NCI-H1048 (cell line): Measurements from ENCODE around the gene SFXN5.
A peak's percentile ranks its signal among the peaks of the same experiment; 100 is the strongest.
"Not testable (repeated sequence)": the region's sequence is repeated elsewhere in the genome, so short reads cannot be mapped to it uniquely, and the experiment has no call there.

Experiments used
- DNase-seq: peaks from one replicate; lab custom pipeline; 2025; lab: John Stamatoyannopoulos, UW

Gene SFXN5

DNA sequence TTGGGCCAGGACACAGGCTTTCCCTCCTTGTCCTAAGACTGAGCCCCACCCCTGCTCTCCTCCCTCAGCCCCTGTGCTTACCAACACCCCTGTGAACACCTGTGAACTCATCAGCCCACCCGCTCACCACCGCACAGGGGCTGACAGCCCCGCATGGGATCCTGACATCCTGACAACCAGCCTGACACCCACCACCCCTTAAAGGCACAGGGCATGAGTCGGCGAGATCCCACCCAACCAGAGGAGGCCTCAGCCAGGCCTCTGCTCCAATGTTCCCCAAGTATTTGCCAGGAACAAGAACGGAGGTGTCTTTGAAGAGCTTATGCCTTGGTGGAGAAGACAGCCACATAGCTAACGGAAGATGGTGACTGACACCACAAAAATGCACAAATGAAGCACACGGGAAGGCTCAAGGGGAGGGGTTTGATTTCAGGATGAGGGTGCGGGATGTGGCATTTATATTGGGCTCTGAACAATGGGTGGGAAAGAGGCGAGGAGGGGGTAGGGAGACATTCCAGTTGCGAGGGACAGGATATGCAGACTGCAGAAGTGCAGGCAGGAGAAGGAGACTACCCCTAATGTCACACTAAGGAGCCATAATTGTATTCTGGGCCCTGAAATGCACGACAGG is 30.2 kb upstream of the SFXN5 start:
- DNase-seq: no peak

DNA sequence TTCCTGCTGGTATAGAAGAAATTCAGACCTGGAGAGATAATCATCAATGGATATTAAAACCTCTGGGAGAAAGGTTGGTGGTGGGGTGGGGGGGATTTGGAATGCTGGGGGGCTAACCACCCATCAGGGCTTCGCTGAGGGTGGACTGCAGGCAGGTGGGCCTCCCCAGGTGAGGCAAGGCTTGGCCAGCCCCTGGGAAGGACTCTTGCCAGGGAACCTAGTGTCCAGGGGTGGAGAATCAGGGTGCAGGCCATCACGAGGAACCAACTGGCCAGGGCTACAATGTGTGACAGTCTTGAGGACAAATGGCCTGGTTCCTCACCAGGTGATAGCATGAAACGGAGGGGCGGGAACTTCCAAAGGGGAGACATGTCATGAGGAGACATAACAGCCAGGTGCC is 29.4 kb upstream of the SFXN5 start:
- no peak for DNase-seq

DNA sequence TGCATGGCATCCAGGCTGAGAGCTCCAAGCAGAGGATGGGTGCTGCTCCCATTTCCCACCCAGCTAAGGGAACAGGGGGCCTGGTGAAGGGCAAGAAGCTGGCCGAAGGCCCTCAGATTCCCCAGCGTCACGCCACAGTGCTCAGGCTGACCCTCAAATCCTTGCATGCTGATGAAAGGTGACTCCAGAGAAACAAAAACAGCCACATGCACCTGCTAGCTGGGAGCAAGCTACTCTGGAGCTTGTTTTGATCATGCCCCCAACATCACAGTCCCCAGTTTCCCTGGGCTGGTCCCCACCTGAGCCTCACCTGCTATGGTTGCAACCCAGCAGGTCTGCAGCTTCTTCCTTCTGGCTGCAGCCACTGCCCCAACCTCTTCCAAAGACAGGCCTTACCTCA is 28.0 kb upstream of the SFXN5 start:
- DNase-seq: no peak

DNA sequence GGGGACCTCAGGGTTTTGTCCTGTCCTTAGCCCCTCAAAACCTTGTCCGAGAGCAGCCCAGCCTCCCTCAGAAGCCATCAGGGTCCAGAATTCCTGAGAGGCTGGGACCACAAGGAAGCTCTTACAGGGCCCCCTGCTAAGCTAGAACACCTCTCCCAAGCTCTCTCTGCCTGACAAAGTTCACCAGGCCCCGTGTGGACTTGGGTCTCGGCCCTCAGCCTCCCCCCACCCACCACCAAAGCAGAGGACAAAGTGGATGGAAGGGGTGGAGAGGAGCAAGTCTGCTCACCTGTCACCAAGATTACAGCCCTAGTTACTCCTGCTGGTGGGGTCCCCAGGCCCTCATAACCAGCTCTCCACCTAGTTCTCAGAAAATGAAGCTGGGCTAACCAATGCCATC is 24.4 kb upstream of the SFXN5 start:
- DNase-seq: no peak

DNA sequence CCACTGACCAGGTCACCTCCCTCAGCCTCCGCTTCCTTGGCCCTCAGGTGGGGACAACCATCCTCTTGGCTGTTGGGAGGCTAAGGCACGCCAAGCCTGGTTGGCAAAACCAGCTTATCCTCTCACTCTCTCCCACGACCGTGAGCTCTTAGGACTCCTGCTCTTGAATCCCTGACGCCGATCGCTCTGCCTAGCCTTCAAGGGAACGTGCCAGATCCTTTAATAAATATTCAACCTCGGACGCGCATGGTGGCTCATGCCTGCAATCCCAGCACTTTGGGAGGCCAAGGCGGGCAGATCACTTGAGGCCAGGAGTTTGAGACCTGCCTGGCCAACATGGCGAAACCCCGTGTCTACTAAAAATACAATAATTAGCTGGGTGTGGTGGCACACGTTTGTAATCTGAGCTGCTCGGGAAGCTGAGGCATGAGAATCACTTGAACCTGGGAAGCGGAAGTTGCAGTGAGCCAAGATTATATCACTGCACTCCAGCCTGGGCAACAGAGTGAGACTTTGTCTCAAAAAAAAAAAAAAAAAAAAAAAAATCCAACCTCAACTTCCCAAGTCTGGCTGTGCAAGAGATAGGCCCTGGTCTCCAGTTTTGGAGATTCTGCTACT is 22.2 kb upstream of the SFXN5 start:
- DNase-seq: not testable (repeated sequence)

DNA sequence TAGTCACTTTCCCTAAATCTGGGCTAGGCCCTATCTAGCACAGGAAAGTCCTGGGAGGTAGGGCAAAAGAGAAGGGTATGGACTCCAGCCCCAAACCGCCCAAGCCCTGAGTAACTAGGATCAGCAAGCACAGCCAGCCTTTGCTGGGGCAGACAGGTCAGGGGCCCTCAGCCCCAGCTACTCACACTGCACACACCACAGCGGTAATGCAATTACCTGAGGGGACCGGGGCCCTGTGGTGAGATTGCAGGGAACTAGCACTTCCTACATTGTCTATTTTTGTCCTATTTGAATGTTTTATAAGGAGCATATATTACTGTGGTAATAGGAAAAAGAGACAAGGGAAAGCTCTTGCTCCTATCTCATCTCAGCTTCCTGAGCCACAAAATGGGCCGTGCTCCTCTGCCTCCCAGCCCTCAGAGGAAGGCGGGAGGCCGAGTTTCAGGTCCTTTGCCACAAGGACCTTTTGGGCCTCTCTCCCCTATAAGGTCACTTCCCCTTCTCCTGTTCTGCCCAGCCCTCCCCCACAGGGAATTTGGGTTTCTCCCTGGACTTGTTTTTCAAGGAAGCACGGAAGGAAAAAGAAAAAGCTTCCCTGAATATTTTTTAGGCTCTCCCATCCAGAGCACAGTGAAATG is 20.8 kb upstream of the SFXN5 start:
- DNase-seq: no peak

DNA sequence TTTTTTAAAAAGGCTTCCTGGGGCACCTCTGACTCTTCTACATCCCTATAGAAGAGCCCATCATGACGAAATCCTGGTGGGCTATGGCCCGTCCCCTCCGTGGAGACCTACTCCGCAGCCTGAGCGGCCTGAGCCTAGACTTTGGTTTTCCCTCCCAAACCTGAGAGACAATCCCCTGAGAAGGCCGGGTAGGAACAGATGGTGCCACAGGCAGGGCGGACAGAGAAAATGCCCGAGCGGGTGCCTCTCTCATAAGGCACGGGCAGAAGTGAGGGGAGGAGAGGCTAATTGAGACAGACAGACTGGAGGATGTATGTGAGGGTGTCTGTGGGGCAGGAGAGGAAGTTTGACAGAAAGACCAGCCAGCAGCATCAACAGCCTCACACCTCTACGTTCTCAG is 20.2 kb upstream of the SFXN5 start:
- no peak for DNase-seq

DNA sequence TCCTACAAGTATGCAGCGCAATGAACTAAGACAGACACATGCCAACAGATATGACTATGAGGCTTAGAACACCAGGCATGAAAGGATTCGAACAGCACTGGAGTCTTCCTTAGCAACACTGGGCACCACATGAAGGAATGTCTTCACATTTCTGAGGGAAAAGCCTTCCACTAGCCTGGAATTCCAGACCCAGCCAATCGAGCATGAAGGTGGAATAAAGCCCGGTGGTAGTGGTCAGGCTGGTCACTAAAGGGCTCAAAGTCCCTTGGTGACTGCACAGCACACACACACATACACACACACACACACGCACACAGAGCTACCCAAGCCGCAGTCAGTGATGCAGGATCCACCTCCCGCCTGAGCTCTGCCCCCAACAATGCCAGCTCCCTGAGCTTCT is 19.7 kb upstream of the SFXN5 start:
- DNase-seq: no peak

DNA sequence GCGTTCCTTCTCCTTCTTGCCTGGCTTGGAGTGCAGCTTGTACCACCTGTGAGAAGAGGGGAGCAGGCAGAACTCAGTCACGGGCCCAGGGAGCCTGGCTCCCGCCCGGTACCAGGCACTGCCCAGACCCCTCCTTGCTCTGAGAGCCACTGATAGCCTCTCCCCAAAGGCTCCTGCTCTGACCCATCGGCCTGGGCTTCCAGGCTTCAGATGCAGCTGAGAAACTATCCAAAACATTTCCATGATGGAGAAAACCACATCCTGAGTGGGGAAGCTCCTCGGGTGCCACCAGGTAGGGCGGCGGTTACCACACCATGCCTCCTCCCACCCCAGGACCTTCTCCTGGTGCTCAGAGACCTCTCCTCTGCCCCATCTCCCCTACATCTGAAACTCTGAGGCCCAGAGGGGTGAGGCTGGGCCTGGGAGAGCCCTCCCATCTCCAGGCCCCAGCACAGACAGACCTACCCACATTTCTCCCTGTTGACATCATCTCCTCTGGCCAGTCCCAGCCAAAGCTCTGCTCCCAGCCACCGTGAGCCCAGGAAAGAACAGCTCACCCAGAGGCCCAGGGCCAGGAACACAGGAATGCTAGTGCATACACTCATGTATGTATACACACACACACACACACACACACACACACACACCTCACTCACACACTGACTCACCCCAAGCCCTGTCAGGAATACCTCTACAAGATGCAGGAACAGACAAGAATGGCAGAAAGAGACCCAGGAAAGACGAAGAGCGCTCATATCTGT is 17.9 kb upstream of the SFXN5 start:
- no peak for DNase-seq

DNA sequence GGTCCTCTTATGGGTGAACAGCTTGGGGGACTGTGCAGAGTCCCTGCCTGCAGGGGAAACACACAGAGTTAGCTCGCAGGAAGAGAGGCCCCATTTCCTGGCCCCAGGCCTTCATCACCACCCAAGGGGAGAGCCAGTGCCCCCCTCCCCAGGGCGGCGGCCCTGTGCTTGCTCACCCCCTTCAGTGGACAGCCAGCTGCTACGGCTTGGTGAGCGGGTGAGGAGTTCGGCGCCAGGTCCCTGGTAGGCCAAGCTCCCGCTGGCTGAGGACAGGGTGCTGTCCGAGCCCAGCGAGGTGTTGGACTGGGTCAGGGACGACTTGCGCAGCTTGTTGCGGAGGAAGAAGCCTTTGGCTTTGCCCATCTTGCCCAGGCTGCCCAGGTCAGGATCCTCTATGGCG is 17.2 kb upstream of the SFXN5 start:
- DNase-seq: no peak

DNA sequence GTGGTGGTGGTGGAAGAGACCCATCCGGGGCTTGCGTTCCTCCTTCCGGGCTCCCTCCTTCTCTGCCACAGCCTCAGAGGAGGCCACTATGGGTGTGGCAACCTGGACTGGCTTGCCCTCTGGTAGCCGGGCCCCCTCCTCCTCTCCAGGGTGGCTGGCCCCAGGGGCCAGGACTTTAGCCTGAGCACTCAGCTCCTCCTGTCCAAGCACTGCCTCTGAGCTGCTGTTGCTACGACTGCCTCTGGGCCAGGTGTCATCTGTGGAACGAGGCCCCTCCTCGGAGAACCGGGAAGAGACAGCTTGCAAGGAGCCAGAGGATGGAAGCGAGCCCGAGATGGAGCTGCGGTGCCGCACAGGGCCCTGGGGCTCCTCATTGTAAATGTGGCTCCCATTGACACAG is 16.7 kb upstream of the SFXN5 start:
- DNase-seq: no peak

DNA sequence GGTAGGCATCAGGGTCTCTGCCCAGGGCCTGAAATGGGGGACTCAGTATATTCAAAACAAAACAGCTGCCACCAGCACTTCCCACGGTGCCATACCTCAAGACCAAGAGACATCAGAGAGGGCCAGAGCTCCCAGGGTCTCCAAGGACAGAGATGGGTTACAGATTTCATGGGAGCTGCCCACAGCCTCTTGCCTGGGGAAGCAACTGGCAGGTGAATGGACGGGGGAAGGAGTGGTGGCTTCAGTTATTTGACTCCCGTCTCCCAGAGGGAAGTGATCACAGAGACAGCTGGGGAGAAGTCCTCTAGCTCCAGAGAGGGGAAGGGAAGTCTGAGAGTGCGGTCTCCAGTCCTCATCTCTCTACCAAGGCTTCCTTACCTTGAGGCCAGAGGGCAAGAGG is 15.8 kb upstream of the SFXN5 start:
- DNase-seq: no peak

DNA sequence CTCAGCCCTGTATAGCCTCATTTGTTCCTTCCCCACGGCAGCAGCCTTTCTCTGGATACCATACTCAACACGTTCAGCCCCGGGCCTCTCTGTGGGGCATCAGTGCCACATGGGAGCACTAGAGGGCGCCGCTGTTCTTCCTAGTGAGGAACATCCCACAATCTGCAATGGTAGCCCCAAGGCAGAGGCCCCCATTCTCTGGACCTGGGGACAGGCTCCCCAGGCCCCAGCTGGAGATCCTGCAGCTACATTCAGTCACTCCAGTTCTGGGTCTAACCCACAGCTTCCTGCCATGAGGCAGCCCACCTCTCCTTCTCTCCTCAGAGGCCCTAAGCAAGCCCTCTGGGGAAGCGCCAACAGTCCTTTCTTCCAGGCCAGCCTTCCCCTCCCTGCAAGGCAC is 14.2 kb upstream of the SFXN5 start:
- peak; percentile 16 for DNase-seq

DNA sequence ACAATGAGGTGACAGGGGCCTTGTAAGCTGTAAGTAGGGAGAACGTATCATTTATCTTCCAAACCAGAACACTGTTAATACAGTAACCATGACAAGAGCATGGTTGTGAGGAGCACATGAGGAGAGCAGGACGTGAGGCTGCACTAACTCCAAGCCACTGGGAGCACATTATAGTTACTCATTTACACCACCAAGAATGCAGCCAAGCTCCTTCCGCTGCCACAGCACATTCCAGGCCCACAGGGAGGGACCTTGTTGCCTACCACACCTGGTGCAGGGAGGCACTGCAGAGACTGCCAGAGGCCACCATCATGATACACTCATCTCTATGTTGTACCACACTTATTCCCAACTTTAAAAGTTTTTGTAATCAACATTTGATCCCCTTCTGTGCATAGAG is 13.5 kb upstream of the SFXN5 start:
- DNase-seq: no peak

DNA sequence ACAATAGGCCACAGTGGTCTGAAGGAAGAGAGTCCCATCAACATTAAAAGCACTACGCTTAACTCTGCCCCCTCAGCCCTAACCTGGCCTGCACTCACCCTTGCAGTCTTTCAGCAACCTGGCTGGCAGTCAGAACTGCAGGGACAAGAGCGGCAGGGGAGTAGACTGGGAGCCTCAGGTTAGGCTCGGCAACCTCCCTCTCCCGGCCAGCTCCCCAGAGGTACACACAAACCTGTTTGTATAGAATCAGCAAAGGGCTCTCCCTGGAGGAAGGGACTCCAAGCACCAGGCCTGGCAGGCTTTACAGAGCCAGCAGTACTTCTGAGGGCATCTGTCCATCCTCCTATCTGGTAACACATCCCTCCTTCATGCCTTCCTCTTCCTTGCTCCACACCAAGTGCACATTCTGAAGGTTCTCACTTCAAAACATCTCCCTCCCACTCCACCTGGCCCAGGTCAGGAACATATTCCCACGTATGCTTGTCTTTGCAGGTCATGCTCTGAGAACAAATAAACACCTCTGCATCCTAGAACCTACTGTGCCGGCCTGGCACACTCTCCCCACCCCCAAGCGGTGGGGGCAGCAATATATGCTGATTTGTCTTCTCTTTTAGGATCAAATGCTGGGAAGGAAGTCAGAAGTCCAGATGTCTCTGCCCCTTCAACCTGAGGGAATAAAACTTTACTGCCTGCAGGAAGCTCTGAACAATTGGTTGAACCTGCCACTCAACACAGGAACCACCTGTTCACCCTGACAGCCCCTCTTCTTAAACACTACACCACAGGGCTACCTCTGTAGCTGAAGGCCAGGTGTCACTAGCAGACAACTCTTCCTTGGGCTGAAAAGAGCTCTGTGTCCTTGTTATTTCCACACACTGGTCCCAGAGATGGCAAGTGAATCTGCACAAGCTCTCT is 12.6 kb upstream of the SFXN5 start:
- DNase-seq: no peak

DNA sequence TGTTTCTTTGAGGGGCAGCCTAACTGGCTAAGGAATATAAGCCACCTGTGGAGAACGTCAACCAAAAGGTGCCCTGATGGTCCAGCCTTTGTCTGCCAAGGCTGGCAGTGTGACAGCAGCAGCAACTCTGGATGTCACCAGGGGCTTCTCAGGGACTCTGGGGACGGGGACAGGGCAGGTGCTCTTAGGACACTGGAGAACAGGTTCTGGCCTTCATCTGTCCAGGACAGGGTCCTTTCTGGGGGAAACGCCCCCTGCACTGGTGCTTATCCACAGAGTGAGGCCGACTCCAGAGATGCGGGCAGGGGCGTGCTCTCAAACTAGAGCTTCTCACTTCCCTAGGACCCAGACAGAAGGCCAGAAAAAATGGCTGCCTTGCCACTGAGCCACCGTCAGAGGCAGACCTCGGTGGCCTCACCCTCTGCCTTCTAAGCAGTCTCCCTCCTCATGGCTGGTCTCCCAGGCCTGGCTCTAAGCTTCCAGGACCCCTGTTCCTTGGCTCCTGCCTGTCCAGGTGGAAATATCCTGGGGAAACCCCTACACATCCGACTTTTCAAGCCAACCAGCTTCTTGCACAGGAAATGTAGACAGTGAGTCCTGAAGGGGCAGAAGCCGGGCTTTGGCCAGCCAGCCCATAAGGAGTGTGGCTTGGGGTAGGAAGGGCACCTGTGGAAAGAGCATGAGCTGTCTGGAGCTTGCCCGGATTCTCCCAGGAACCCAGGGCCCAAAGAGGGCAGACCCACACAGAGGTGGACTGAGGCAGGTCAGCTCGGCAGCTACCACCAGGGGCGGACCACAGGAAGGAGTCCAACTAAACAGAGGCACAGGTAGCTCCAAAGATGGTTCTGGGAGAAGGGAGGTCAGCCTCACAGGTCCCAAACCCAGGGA is 11.3 kb upstream of the SFXN5 start:
- no peak for DNase-seq

DNA sequence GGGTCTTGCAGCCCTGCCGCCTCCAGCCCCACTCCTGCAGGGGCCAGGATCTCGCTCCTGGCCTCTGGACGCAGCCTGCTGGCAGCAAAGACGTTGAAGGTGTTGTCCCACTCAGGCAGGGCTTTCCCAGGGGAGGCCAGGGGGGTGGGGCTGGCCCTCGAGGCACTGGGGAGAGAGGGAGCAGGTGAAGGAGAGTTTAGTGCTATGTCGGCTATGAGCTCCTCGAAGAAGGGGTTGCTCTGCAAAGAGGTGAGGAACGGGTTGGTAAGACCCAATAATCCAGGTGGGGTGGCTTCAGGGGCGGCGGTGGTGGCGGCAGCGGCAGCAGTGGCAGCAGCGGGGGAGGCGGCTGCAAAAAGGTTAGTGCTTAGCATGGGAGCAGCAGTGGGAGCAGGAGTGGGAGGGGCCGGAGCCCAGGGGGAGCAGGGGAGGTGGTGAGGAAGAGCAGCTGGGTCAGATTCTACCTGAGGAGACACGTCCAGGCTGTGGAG is 9.7 kb upstream of the SFXN5 start:
- no peak for DNase-seq

DNA sequence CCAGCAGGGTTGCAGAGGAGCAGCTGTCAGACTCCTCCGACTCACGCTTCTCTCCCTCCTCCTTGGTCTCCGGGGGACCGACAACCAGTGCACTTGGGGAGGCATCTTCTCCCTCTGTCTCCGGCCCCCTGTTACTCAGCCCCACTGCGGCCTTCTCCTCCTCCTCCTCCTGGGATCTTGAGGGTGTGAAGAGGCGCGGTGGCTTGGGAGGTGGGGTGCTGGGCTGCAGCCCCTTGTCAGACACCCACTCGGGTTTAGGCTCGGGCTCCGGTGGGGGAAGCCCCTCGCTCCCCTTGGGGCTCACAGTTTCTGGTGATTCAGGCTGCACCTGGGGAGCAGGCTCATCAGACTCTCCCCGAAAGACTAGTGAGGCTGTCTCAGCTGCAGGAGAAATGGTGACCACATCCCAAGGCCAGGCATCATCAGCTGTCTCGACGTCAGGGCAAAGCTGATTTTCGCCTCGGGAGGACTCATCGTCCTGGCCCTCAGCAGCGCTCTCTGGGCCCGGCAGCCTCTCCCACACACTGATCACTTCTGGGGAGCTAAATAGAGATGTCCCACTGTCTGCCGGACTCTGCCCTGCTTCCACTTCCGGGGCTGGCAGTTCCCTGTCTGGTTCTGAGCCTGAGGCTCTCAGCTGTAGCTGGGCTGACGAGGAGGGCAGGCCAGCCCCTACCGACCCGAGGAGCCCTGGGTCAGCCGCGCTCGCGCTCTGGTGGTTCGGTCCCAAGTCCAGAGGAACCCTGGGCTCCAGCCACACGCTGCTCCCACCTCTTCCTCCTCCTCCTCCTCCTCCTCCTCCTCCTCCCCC is 9.0 kb upstream of the SFXN5 start:
- DNase-seq: no peak

DNA sequence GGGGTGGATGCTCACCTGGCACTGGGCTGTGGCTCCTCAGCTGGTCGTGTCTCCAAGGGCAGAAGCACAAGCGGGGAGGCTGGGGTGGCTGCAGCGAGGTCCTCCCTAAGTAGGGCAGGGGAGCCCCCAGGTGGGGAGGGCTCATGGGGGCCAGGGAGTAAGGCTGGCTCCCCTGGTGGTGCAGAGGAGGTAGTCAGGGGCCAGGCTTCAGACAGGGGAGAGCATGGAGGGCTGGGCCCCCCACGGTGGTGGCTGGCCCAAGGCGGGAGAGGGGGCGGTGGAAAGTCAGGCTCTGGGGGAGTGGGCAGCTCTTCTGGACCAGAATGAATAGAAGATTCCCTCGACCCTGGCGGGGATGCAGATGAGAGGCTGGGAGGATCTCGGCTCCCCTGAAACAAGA is 8.1 kb upstream of the SFXN5 start:
- no peak for DNase-seq
